NCI-H2227 (cell line): ENCODE data around the gene EML6.

Experiments
- DNase-seq: peaks from one replicate; lab custom pipeline; 2025; ENCODE audit not compliant: unreplicated experiment; lab: John Stamatoyannopoulos, UW

Gene EML6

DNA sequence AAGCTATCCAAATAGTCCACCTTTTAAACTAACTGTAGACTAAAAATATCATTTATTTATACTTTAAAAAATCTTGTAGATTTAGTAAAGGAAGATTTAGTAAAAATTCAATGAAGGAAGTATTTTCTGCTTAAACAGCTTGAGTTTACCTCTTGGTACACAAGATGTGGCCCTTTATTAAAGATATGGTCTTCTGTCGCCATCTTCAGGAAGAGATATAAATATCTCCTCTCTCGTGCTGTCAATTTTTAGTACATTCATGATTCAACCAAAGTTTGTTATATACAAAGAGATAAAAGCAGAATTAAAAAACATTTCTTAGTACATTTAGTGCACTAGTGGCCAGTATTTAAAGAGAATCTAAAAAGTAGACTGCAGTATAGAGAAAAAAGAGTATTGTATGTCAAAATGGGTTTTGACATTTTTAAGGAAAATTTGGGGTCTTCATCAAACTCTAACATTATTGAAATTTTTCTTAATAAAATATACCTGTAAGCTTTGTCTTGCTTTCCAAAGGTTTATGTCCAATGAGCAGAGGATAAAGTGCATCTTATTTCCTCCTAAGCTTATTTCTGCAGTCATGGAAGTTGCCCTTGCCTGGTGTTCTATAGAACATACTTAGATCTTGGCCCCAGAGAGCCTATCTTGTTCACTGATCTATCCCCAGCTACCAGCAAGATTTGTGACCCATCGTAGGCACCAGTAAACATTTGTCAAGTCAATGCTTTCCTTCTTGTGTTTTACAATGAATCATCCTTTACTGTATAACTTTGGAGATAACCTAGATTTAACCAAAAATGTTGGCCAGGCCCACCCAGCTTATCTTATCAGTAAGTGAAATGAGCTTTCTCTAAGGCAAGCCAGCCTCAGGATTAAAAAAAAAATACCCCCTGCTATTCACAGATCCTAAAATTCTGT lies 18.5 kb upstream of the EML6 start:
- peak; percentile 65 for DNase-seq

DNA sequence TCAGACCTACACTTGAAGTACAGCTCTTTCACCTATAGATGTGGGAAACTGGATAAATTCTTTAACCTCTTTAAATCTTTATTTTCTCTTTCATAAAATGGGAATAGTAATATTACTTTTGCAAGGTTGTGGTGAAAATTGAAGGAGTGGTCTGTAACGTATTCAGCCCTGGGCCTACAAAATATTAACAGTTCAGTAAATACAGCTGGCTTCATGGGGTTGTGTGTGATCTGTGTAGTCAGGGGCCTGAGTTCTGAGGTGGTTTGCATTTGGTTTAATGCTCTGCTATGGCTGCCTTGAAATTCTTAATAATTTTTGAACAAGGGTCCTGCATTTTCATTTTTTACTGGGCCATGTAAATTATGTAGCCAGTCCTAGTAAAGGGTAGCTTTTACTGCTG lies 16.8 kb upstream of the EML6 start:
- DNase-seq = no peak

DNA sequence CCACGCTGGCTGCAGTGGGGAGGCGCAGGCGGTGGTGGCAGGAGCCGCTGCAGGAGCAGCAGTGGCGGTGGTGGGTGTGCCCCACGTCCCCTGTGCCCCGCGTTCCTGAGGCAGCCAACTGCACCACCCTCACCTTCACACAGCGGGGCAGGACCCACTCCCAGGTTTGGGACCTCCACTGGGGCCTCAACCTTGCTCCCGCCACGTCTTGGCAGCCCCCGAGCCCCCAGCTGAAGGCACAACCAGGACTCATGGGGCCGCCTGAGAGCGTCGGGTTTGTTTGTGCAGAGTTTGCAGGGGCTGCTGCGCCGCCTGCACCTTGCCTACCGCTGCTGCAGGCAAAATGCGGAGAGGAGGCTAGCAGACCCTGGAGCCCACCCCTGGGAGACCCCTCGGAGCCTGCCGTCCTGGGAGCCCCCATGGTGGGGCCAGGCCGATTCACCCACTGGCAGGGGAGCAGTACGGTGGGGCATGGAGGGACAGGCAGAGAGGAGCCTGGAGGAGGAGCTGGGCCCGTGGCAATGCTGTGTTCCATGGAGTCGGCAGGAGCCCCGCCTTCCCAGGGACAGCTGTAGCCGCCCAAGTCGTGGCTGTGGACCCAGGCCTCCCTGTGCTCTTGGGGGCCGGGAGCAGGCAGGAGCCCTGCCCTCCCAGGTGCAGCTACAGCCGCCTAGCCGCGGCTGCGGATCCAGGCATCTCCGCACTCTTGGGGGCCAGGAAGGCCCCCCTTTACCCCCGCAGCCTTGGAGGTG lies 14.7 kb upstream of the EML6 start:
- DNase-seq = peak; percentile 63

DNA sequence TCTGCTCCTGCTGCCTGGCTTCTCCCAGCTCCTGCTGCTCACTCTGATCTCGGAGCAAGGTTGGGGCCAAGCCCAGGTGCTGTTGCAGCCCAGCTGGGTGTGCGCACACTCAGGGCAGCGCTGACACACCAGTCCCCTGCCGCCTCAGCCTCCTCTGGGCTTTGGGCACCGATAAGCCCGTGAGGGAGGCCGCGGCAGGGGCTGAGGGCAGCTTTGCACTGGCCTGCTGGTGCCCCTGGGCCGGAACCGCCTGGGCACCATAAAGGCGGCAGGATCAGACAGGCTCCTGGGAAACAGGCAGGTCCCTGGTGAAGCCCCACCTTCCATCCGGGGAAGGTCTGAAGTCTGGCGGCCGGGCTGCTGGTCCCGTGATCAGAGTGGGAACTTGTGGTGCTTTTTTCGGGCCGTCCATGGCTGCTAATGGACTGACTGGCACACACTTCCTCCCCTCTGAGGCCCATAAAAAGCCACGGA lies 14.1 kb upstream of the EML6 start:
- DNase-seq = peak; percentile 44

DNA sequence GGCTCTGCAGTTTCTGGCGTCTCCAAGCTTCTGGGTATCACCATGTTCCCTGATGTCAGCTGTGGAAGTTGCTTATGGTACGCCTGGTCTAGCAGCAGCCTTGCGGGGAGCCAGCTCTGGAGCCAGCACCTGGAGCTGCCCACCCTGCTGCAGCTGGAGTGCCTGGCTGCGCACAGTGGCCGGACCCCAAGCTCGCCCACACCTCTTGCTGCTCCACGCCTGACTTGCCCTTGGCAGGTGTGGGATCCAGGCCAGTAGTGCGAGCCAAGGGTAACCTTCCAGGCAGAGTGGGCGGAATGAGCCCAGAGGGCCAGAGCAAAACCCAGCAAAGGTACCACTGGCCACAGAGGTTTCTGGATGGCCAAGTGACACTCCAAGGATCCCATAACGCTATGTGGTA lies 13.2 kb upstream of the EML6 start:
- no peak for DNase-seq

DNA sequence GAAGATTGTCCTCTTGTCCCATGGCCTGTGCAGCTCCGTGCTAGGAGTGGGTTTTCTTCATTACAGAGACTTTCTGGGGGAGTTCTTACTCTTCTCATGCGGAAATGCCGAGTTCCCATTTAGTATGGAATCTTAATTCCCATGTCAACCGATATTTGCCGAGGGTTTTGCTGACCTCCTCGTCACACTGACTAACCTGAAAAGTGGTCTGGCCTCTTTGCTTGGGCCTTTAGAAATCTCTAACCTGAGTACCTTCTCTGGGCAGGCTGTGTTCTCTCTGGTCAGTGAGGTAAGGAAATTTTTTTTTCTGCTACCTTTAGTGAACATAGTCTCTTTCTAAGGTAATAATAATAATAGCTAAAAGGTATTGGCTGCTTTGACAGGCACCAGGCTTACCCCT lies 10.9 kb upstream of the EML6 start:
- DNase-seq = no peak

DNA sequence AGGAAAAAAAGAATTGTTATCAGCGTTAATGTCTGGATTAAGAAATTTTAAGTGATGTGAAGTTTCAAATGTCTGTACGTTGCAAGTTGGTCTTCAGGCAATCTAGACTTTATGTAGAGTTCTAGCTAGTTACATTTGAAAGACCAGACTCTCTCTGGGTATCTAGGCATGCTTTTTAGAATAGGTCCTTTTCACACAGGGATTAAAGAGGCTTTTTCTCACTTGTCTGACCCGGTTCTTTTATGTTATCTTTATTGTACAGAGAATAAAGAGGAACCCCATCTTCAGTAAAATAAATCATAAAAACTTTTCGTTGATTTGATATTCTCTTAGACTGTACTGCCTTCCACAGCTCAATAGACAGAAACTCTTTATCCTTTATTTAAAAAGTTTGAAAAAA lies 8.5 kb upstream of the EML6 start:
- no peak for DNase-seq

DNA sequence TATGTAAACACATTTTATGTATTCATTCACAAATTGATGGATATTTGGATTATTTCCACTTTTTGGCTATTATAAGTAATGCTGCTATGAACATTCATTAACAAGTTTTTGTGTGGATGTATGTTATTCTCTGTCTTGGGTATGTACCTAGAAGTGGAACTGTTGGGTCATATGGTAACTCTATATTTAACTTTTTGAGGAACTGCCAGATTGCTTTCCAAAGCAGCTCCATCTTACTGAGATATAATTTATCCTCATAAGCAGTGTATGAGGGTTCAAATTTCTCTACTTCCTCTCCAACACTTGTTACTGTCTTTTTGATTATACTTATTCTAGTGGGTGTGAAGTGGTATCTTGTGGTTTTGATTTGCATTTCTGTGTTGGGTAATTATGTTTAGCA lies 7.1 kb upstream of the EML6 start:
- DNase-seq = no peak

DNA sequence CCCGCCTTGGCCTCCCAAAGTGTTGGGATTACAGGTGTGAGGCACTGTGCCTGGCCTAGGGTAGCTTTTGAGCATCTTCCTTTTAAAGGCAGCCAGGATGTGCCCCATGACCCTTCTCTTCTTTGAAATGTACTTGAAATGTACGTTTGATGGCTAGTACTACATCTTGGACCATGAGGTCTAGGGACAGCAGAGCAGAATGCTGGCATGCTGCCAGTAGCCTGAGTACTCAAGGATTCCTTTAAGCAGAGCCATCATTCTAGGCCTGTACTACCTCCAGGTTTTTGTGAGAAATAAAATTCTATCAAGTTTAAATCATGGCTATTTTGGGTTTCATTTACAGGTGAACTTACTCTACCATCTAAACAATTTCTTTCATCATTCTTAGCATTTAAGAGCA lies 2.9 kb upstream of the EML6 start:
- peak; percentile 11 for DNase-seq

DNA sequence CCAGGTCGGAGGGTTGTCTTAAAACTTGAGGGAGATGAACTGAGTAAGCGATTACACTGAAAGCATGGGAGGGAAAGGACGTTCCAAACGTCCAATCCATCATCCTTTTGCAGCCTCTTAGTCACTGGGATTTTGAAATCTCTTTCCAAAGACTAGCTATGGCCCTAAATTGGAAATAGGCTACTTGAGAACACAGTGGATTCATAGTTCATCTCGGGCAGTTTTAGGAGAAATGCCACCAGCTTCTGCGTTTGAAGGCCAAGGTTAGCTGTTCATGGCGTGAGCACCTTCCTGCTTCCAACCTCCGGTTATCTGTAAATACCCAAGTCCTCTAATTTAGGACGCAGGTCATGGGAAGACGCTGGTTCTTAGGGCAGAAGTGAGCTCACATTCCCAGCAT lies 821 bp upstream of the EML6 start:
- peak; percentile 48 for DNase-seq

DNA sequence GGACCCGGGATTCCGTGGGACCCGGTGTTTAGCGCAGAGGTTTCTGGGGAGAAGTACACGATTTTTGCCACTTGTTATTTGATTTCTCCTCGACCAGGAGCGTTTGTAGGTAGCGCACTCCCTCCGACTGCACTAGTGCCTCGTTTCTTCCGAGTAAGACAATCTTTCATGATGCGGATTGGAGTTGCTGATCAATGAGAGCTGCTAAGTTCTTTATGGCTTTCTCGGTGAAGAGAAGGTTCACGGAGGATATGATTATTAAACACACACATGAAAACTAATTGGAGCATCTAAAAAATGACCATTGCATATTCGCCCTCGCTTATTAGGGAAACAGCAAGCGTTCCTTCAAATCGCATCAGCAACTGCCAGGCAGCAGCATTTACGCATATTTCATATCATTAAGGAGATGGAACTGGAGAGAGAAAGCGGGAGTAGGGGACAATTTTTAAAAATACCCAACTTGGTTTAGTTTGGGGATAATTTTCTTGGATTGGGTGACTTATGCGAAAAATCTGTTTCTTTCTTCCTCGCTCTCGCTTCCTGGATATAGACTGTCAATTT lies 616 bp downstream of the EML6 start:
- DNase-seq = no peak

DNA sequence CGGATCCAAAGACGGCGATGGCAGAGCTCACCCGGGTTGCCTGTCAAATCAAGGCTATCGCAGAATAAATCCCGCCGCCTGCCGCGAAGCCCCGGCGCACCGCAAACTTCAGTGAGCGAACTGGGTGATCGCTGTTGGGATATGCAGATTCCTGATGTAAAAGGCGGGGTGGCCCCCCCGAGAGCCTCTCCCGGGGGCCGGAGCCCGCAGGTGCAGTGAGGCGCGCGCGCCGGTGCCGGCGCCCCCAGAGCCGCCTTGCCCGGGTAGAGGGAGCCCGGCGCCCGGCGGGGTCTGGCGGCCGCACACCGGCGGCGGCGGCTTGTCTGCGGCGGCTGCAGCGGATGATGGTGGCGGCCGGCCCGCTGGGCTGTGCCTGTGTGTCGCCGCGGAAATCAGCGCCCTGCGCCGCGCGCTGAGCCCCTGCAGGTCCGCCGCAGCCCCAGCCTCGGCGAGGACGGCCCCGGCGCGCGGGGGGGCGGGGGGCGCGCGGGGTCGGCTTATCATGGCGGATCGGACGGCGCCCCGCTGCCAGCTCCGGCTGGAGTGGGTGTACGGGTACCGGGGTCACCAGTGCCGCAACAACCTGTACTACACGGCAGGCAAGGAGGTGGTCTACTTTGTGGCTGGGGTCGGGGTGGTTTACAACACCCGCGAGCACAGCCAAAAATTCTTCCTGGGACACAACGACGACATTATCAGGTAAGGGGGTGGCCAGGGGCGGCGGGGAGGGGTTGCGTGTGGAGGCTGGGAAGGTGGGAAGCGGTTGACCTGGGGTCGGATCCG lies 1.3 kb downstream of the EML6 start:
- DNase-seq = peak; percentile 69

DNA sequence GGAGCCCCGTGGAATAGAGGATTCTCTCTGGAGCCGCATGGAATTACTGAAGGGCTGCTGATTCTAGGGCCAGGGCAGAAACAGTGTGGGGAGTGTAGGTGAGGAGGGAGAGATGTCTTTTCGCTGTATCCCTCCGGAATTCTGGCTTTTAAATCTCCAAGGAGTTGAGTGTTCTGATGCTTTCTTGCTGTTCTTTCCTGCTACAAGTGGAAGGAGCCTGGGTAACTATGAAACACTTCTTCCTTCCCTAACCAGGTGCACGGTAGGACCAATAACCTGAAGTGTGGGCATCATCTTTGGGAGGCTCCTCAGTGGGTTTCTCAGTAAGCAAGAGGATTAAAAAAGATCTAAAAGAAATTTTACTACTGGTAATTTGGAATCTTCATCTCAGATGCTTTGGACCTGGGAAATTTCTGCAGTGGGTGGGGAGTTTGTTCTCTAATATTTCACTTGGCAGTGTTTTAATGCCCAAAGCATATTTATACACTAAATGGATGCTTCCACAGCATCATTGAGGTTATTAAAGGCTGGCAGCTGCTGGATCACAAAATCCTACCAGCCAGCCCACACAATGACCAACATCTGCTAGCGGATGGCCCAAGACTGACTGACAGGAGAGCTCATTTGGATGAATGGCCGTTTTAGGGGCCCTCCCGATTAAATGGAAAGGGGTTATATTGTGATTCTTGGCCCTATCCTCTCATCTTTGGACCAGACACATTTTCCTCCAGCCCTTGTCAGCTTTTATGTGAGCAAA lies 2.1 kb downstream of the EML6 start:
- DNase-seq = no peak

DNA sequence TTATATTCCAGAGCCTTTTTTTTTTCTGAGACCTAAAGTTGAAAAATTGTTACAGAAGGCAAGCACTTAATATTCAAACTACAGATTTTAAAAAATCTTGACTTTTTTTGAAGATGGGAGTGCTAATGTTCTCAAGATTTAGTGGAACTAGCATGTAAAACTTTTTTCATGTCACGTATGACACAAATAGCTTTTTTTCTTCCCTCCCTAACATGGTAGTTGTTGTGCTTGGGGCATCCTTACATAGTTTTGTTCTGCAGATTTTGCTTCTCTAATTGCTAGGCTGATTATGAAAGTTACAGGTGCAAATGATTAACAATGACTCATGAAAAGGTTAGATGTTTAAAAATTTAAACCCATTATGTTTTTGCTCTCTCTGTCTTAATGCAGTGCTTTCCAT lies 3.0 kb downstream of the EML6 start:
- no peak for DNase-seq

DNA sequence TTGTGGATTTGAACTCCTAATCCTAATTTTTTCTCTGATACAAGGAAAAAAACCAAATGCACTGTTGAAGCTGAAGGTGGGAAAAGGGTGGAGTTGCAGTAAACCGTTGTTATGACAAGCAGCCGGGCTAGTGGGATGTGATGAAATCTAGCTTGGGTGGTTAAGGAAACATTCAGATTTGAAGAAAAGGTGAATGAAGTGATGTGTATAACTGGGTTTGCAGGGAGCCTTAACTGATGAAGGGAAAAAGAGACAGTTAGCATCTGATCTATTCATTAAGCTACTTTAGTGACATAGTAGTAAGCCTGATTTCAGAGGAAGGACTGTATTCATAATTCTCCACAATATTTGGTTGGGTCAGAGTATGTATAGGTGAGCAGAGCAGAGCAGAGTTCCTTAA lies 3.5 kb downstream of the EML6 start:
- DNase-seq = no peak

DNA sequence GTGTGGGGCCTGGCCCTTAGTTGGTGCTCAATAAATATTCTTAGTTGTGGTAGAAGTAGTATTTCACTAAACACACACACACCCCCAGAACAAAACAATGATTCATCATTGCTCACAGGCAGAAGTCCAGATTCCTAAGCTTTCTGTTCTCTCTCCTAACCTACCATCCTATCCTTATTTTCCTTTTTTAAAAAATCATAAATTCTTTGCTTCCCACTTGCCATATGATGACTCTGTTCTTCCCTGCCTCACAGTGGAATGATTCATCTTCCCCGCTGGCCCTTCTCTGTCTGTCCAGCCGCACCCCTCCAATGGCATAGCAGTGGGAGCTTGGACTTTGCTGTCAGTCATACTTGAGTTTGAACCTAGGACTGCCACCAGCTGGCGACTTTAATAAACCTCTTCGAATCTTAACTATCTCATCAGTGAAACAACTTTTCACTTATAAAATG lies 5.2 kb downstream of the EML6 start:
- peak; percentile 4 for DNase-seq

DNA sequence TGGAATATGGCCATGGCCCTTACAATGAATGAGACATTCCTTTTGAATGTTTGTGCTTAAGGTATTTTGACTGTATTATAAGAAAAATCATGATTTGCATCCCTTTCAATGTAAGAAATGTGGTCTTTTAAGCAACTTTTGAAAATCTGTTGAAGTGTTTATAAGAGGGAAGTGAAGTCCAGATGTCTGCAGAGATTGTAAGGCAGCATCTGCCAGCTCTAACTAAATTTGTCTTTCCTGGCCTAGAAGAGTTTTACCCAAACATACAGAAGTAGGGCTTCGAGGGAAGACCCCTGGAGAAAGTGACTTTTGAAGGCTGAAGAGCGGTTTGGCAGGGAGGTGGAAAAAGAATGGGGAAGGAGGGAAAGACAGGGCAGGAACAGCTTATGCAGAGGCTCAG lies 12.2 kb downstream of the EML6 start:
- no peak for DNase-seq

DNA sequence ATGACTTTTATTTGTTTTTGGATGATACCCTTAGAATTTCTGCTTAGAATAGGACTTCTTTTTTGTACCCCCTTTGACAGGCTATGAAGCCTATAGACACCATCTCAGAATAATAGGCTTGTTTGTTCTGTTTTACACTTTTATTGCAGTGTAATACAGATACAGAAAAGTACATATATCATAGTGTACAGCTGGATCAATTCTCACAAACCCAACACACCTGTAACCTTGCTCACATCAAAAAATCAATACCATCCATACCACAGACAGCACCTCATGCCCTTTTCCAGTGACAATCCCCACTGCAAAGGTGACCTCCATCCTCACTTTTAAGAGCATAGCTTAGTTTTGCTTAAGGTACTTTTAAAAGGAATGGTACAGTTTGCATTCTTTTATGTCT lies 14.8 kb downstream of the EML6 start:
- no peak for DNase-seq

DNA sequence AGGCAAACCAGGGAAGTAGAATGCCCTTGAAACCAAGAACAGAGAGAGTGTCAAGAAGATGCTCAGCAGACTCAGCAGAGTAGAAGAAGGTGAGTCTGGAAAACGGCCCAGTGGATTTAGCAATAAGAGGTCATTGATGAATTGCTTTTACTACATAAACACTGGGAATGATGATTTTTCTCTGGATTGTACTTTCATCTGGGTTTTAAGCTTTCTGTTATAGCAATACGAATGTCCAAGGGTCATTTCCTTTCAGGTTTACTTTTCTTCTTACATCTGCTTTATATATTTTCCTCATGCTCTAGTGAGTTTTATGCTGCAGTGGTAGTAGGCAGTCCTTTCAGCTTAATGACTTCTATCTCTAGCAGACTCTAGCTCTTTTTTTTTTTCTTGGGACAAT lies 16.9 kb downstream of the EML6 start:
- DNase-seq = no peak

DNA sequence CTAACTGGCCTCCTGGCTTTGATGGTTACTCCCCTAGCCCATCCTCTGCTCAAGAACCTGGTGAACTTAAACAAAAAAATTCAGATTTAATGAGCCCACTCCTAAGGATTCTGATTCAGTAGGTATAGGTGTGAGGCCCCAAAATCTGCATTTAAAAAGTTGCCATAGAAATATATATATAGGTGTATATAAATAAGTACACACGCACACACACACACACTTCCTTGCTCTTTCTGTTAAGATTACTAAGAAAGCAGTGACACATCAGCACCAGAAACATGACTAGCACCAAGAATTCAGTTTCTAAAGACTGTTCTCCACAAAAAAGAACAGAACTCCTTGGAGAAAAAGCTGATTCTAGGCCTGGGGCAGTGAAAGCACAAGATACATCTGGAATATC lies 17.8 kb downstream of the EML6 start:
- no peak for DNase-seq
